Measurements from ENCODE around the gene HMGXB3.

The HMGXB3 gene

DNA sequence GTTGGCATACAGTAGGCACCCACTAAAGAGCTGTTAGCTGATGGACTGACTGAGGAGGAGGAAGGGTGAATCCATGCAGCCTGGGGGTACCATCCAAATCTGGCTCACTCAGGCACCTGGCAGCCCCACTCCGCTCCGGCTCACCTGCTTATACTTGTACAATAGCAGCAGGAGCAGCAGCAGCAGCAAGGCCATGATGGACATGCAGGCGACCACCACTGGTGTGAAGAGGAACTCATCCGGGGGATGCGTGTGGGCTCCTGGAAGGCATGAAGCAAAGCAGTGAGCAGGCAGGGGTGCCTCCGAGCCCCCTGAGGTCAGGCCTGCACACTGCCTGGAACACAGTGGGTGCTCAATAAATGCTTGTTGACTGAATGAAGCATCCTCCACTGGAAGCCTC, 67.5 kb downstream of the HMGXB3 start:
- H3K4me3 ChIP-seq (ENCODE audit: low read length) = no peak overlapping the region
- TF ChIP-seq, protein P1, sequence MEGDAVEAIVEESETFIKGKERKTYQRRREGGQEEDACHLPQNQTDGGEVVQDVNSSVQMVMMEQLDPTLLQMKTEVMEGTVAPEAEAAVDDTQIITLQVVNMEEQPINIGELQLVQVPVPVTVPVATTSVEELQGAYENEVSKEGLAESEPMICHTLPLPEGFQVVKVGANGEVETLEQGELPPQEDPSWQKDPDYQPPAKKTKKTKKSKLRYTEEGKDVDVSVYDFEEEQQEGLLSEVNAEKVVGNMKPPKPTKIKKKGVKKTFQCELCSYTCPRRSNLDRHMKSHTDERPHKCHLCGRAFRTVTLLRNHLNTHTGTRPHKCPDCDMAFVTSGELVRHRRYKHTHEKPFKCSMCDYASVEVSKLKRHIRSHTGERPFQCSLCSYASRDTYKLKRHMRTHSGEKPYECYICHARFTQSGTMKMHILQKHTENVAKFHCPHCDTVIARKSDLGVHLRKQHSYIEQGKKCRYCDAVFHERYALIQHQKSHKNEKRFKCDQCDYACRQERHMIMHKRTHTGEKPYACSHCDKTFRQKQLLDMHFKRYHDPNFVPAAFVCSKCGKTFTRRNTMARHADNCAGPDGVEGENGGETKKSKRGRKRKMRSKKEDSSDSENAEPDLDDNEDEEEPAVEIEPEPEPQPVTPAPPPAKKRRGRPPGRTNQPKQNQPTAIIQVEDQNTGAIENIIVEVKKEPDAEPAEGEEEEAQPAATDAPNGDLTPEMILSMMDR (conservative IDR thresholded peaks at IDR 0.05; ENCODE audit: low read length) = no peak
- DNase-seq (ENCODE audit: low read depth) = no peak

DNA sequence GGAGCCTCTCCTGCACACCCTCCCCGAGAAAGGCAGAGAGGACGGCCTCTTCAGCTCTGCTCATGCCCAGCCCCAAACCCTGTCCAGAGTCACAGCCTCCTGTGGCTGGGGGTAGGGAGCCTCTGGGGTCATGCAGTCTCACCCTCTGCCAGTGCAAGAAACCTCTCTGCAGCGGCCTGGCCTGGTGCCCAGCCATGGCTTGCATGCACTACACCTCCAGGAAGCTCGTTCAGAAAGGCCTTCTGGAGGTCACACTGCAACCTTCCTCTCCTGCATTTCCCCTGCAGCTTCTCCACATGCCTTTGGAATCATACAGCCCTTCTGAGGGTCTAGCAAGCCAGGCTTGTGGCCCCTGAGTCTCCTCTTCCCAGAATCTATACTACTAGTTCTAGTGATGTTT, 67.9 kb downstream of the HMGXB3 start:
- DNase-seq (ENCODE audit: low read depth) = no peak
- TF ChIP-seq, protein P1 (conservative IDR thresholded peaks at IDR 0.05; ENCODE audit: low read length) = no peak
- H3K4me3 ChIP-seq (ENCODE audit: low read length) = no peak overlapping the region

GRCh38 chr5:150068961-150069645, 68.6 kb downstream of the HMGXB3 start:
- DNase-seq (ENCODE audit: low read depth) = no peak

GRCh38 chr5:150069672-150070627, 69.4 kb downstream of the HMGXB3 start:
- TF ChIP-seq, protein P1 (conservative IDR thresholded peaks at IDR 0.05; ENCODE audit: low read length) = no peak
- no peak for DNase-seq (ENCODE audit: low read depth)
- no peak overlapping the region for H3K4me3 ChIP-seq (ENCODE audit: low read length)

More at GRCh38 chr5:150068961-150069645, 68.6 kb downstream of the HMGXB3 start:
- TF ChIP-seq, protein P1 (conservative IDR thresholded peaks at IDR 0.05; ENCODE audit: low read length) = no peak
- no peak overlapping the region for H3K4me3 ChIP-seq (ENCODE audit: low read length)

- TF ChIP-seq, protein P1 (conservative IDR thresholded peaks at IDR 0.05; ENCODE audit: low read length) = no peak
- no peak overlapping the region for H3K4me3 ChIP-seq (ENCODE audit: low read length)
- no peak for DNase-seq (ENCODE audit: low read depth)
Observed at GRCh38 chr5:150070821-150071220, 70.3 kb downstream of the HMGXB3 start.

GRCh38 chr5:150073086-150073625, 72.6 kb downstream of the HMGXB3 start:
- TF ChIP-seq, protein P1 (conservative IDR thresholded peaks at IDR 0.05; ENCODE audit: low read length) = no peak
- no peak overlapping the region for H3K4me3 ChIP-seq (ENCODE audit: low read length)
- DNase-seq (ENCODE audit: low read depth) = no peak
